Fibroblast of gingiva (primary cell): ENCODE data around the gene BTRC.
"Not testable (repeated sequence)": the region's sequence is repeated elsewhere in the genome, so short reads cannot be mapped to it uniquely, and the experiment has no call there.

Experiments used
- DNase-seq: peaks from one replicate; pipeline ENCODE4 v3.0.0-alpha.2; 2011; ENCODE audit warnings: low read depth

Gene BTRC

DNA sequence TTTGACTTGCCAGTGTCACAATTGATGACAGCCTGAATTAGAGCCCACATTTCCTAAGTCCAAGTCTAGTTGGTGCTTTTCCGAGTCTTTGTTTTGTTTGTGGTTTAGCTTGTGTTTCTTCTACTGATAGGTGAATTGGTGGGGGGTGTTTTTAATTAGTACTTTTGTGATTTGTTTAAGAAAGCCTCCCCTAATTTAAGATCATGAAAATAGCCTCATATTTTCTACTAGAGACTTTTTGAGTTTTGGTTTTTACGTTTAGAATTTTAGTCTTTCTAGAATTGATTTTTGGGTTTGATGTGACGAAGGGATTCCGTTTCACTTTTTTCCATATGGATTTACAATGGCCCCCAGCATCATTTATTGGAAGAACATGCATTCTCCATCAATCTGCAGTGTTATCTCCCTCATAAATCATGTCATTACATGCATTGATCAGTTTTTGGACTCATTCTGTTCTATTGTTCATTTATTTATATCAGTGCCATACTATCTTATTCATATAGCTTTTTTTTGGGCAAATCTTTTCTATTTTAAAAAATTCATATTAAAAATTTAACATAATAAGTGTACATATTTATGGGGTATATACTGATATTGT, 32.8 kb downstream of the BTRC start:
- DNase-seq, result no peak

GRCh38 chr10:101388676-101389276, 34.8 kb downstream of the BTRC start:
- peak; percentile 49 for DNase-seq

GRCh38 chr10:101389532-101389931, 35.6 kb downstream of the BTRC start:
- DNase-seq, result not testable (repeated sequence)

- DNase-seq, result no peak
Observed at GRCh38 chr10:101389986-101390531, 36.1 kb downstream of the BTRC start.

- DNase-seq, result no peak
Observed at GRCh38 chr10:101393378-101393777, 39.4 kb downstream of the BTRC start.

GRCh38 chr10:101394524-101395133, 40.7 kb downstream of the BTRC start:
- no peak for DNase-seq

- peak; percentile 72 for DNase-seq
Observed at GRCh38 chr10:101397140-101397539, 43.2 kb downstream of the BTRC start.

GRCh38 chr10:101400585-101400984, 46.6 kb downstream of the BTRC start:
- no peak for DNase-seq

DNA sequence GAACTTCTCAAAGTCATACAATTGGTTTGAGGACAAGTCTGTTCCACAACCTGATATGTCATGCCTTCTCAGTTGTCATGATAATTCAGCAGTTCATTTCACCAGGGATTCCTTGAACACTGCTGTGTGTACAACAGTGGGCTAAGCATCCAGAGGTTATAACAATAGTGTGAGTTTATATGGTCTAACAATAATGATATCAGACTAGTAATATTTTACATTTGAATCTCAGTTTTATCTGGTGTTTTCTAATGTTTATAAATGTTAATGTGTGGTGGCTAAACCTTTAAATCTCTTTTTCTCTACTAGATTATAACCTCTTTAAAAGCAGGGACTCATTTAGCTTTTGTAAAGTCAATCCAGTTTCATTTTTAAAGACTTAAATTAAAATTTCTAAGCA, 48.7 kb downstream of the BTRC start:
- DNase-seq, result no peak

- no peak for DNase-seq
Observed at GRCh38 chr10:101403161-101403560, 49.2 kb downstream of the BTRC start.

GRCh38 chr10:101405001-101405400, 51.0 kb downstream of the BTRC start:
- no peak for DNase-seq

GRCh38 chr10:101411598-101411997, 57.6 kb downstream of the BTRC start:
- no peak for DNase-seq

DNA sequence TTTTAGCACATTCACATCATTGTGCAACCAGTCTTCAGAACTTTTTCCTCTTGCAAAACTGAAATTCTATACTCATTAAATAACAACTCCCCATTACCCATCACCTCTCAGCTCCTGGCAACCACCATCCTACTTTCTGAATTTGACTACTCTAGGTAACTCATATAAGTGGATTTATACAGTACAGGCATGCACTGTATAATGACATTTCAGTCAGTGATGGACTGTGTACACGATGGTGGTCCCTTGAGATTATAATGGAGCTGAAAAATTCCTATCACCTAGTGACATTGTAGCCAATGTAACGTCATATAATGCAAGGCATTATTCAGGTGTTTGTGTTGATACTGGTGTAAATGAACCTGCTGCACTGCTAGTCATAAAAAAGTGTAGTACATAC, 60.1 kb downstream of the BTRC start:
- DNase-seq, result no peak

GRCh38 chr10:101415884-101416283, 61.9 kb downstream of the BTRC start:
- DNase-seq, result no peak

DNA sequence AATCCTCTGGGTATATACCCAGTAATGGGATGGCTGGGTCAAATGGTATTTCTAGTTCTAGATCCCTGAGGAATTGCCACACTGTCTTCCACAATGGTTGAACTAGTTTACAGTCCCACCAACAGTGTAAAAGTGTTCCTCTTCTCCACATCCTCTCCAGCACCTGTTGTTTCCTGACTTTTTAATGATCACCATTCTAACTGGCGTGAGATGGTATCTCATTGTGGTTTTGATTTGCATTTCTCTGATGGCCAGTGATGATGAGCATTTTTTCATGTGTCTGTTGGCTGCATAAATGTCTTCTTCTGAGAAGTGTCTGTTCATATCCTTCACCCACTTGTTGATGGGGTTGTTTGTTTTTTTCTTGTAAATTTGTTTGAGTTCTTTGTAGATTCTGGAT, 68.0 kb downstream of the BTRC start:
- not testable (repeated sequence) for DNase-seq

DNA sequence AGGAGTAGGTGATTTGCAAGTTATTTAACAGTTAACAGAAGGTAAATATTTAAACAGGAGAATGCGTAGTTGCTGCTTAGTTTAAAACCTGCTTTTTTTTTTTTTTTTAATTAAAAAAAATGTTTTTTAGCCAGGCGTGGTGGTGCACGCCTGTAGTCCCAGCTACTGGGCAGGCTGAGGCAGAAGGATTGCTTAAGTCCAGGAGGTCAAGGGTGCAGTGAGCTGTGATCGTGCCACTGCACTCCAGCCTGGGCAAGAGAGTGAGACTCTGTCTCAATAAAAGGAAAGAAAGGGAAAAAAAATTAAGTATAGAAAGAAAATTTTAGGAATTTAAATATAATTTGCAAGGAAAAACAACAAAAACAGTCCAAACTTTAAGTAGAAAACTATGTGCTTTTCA, 71.6 kb downstream of the BTRC start:
- DNase-seq, result no peak

GRCh38 chr10:101428036-101428435, 74.1 kb downstream of the BTRC start:
- DNase-seq, result no peak

GRCh38 chr10:101429423-101429822, 75.5 kb downstream of the BTRC start:
- DNase-seq, result no peak

GRCh38 chr10:101436302-101436701, 82.3 kb downstream of the BTRC start:
- DNase-seq, result no peak

DNA sequence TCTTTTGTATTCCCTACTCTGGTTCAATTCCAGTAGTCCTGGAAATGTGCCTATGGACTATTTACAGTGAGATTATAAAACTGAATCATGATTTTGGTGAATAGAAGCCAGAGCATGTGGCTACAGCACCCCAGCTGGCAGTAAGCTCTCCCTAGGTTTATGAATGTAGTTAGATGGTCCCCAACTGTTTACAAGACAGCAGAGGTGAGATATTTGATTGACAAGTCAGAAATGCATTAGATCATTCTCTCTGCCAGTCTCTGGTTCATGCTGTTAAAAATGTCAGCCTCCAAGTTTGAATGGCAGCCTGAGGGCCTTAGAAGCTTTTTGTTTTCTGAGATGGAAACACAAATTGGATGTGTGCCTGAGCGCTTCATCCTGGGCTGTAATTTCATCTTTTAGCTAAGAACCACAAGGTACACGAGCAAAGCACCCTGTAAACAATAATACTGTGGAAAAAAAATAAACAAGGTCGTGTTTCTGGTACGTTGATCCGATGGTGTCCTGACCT, 85.0 kb downstream of the BTRC start:
- no peak for DNase-seq

DNA sequence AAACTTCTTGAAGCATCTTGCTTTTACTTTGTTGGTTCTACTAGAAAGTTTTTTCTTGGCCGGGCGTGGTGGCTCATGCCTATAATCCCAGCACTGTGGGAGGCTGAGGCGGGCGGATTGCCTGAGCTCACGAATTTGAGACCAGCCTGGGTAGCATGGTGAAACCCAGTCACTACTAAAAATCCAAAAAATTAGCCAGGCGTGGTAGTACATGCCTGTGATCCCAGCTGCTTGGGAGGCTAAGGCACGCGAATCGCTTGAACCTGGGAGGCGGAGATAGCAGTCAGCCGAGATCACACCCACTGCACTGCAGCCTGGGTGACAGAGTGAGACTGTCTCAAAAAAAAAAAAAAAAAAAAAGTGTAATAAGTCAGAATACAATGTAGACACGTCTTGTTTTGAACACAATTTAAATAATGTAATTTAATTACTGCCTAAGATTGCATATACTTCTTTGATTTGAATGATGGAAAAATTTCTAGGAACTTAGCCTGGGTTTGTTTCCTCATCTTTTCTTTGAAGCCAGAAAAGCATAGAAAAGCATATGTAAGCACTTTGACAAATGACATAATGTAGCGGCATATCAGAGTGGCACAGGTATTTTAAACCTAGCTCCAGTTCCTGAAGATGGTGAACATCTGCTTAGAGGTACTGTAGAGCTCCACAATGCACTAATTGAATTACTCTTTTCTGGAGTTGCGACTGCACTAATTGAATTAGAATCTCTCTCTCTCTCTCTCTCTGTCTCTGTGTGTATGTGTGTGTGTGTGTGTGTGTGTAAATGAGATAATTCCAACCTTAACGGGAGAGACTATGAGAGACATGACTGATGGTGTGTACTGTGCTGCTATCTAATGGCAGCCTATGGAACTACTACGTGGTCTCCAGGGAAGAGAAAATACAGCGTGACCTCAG, 87.8 kb downstream of the BTRC start:
- DNase-seq, result peak; percentile 70

- no peak for DNase-seq
Observed at GRCh38 chr10:101442456-101442800, 88.5 kb downstream of the BTRC start.
